ENCODE measurements around the gene TAF1D.

TAF1D gene

GRCh38 chr11:93719310-93719709, 22.0 kb downstream of the TAF1D start:
- no peak for DNase-seq

DNA sequence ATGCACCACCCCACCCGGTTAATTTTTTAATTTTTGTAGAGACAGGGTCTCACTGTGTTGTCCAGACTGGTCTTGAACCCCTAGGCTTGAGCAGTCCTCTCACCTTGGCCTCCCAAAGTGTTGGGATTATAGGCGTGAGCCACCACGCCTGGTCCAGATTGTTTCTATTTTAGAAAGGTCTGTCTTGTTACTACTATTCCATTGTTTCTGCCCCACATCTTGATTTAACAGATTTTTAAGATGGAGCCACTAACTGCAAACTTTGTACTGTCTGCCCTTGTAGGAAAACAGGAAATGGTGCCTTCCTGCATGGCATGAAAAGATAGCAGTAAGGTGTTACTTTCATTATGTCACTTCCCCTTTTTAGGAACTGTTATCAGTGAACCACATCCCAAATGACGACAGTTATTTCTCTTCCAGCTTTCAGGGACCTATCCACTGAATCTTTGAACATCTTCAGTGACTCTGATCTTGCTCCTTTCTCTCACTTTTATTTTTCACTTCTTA, 23.2 kb downstream of the TAF1D start:
- DNase-seq, result no peak

GRCh38 chr11:93717501-93717900, 23.8 kb downstream of the TAF1D start:
- DNase-seq, result no peak

DNA sequence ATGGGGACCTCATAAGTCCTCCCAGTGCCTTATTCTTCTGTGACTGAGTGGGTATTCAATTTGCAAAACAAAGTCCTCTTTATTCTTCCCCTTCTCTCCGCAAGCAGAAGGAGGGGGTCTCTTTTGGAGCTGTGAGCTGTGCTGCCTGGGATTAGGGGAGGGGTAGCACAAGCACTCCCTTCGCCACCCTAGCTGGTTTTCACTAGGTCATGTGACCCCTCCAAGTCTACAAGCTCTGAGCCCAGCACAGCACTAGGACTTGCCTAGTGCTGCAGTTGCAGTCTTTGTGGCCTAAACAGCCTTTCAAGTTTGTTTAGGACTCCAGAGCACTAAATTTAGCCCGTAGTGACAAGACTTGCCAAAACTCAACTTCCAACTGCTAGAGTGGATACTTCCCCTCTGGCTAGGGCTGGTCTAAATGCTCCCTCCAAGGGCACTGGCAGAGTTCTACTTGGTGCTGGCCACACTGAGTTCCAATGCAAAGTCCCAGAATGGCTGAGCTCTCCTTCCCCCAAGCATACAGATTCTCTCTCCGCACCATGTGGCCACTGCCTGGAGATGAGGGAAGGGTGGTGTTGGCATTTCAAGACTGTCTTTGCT, 25.4 kb downstream of the TAF1D start:
- DNase-seq, result no peak

DNA sequence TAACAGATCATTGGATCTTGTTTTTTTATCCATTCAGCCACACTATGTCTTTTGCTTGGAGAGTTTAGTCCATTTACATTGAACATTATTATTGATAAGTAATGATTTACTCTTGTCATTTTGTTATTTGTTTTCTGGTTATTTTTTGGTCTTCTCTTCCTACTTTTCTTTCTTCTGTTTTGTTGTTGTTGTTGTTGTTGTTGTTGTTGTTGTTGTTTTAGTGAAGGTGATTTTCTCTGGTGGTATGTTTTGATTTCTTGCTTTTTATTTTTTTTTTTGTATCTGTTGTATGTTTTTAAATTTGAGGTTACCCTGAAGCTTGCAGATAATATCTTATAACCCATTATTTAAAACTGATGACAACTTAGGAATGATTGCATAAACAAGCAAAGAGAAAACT, 28.6 kb downstream of the TAF1D start:
- no peak for DNase-seq

DNA sequence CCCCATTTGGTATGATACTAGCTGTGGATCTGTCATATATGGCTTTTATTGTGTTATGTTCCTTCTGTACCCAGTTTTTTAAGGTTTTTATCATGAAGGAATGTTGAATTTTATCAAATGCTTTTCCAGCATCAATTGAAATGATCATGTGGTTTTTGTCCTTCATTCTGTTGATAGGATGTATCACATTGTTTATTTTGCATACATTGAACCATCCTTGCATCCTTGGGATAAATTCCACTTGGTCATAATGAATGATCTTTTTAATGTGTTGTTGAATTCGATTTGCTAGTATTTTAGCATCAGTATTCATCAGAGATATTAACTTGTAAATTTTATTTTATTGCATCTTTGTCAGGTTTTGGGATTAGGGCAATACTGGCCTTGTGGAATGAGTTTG, 31.1 kb downstream of the TAF1D start:
- DNase-seq, result no peak

- DNase-seq, result no peak
Observed at GRCh38 chr11:93704237-93704636, 37.1 kb downstream of the TAF1D start.

DNA sequence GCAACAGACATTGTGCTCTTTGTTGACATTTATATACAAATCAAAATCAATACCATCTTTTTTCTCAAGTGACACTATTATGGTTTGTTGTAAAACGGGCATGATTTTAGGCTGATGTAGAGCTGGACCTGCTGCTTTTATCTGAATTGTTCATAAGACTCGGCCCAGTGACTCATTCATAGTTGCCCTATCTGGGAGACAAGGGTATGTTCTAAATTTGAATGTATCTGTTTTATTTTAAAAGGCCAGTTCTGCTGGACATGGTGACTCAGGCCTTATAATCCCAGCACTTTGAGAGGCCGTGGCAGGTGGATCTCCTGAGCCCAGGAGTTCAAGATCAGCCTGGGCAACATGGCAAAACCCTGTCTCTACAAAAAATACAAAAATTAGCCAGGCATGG, 40.5 kb downstream of the TAF1D start:
- no peak for DNase-seq

DNA sequence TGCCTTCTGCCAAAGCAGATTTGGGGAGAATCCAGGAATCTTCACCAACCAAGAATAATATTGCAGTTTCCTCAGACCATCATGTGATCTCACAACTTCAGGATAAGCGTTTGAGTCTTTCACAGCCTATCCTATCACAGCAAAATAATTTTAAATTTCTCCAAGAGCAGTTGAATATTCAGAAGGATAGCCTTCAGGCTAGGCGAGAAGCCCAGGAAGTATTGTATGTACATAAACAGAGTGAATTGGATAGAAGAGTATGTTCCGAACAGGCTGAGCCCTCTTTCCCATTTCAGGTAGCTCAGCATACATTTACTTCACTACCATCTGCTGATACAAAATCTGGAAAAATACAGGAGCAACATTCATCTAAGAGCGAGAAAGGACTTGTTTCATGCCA, 43.7 kb downstream of the TAF1D start:
- DNase-seq, result no peak

GRCh38 chr11:93694557-93694956, 46.7 kb downstream of the TAF1D start:
- DNase-seq, result no peak

- DNase-seq, result no peak
Observed at GRCh38 chr11:93694109-93694508, 47.2 kb downstream of the TAF1D start.

DNA sequence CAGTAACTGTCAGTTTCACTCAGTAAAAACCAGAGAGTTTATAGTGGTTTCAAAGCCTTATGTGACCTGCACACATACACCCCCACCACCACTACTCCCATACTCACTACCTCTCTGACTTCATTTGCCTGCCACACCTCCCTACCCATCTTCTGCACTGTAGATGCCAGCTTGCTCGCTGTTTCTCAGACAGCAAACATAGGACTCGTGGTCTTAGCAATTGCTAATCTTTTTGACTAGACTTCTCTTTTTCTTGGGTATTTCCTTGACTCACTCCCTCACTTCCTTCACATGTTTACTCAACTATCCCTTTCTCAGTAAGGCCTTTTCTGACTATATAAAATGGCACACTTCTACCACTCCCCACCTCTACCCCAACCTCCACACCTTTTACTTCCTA, 52.1 kb downstream of the TAF1D start:
- no peak for DNase-seq

DNA sequence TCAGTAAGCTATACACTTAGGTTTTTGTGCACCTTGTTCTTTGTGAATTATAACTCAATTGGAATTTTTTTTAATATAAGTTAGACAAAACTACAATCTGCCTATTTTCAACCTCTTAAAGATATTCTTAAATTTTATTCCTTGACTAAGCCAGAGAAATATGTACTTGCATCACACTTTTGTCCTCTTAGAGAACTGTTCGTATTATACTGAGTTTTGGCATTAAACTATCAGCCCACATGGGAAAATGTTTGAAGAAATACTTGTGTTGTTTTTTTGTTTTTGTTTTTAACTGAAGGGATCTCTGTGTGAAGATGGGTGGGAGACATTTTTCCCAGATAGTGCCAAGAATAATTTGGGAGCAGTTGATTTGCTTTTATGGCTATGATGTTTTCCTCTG, 54.5 kb downstream of the TAF1D start:
- no peak for DNase-seq

DNA sequence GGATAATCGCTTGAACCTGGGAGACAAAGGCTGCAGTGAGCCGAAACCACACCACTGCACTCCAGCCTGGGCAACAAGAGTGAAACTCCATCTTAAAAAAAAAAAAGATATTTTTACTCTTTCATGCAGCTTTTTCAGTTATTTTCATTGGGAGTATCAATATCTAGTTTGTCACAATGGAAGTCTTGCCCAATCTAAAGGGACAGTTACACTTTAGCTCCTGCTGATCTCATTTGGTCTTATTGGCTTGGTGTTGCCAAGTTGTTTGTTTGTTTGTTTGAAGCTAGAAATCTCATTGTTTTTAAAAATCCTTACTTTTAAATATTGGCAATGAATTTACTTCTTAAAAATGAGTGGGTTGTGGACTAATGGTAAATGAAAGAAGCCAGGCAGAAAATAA, 55.1 kb downstream of the TAF1D start:
- no peak for DNase-seq

Measured in NCI-H1092 treated with DMSO at 0.1 percent for 48 hours (cell line).